Activated T-helper 9 cell treated with anti-CD3 and anti-CD28 coated beads, Interleukin-2, amount 50 U/mL, for 16 hours (primary cell): ENCODE results near the gene GRIFIN.
A peak's percentile ranks its signal among the peaks of the same experiment; 100 is the strongest.

Source experiments
- DNase-seq: peaks from one replicate; pipeline ENCODE4 v3.0.0-alpha.2; 2020; ENCODE audit warnings: low read depth

GRIFIN gene, protein sequence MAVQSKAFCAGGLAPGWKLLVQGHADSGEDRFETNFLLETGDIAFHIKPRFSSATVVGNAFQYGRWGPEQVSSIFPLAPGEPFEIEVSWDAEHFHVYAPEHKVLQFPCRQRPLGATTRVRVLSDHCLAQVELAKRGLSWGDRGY

DNA sequence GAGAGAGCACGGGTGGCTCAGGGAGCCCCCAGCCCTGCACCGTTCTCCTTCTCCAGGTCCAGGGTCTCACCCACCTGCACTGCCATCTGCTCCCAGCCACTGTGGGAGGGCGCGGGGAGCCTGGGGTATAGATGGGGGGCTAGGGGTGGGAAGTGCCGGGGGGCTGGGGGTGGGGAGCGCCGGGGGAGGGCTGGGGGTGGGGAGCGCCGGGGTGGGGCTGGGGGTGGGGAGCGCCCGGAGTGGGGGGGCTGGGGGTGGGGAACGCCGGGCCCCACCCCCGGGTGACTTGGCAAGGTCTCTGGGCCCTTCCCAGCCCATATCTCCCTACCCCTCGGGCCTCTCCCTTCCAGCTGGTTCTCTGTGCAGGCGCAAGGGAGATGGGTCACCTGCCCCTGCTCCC is at the start of gene GRIFIN:
Gene GRIFIN (minus strand): TSS at position 101 of the 400 bp plus-strand sequence. CDS start 15 bp downstream, at position 86.
- no peak for DNase-seq

DNA sequence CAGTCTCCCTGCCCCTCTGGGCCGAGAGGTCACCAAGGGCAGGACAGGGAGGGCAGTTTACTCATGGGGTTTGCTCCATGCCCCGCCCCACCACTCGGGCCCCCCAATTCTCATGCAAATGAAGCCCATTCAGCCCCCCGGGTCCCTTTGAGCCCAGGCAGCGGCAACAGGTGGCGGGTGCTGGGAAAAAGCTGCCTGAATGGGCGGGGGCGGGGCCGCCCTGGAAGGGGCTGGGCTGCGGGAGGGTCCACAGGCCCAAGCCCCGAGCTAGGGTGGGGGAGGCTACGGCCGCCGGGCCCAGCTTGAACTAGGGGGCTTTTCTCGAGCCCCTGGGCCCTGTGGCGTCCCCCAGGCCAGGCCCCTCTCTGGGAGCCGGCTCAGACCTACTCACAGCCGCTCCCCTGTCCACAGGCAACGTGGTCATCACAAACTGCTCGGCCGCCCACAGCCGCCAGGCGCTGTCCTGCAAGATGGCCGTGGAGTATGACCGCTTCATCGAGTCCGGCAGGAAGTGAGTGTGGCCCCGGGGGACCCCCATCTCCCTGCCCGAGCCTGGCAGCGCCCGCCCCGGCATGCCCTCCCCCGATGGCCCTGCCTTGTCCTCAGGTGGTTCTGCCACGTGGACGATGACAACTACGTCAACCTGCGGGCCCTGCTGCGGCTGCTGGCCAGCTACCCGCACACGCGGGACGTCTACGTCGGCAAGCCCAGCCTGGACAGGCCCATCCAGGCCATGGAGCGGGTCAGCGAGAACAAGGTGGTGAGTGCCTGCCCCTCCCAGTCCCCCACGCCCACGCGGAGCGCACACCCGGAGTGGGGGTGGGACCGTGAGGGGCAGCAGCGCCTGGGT is 48.8 kb upstream of the GRIFIN start:
- no peak for DNase-seq

GRCh38 chr7:2523941-2524807 is 48.0 kb upstream of the GRIFIN start:
- no peak for DNase-seq

DNA sequence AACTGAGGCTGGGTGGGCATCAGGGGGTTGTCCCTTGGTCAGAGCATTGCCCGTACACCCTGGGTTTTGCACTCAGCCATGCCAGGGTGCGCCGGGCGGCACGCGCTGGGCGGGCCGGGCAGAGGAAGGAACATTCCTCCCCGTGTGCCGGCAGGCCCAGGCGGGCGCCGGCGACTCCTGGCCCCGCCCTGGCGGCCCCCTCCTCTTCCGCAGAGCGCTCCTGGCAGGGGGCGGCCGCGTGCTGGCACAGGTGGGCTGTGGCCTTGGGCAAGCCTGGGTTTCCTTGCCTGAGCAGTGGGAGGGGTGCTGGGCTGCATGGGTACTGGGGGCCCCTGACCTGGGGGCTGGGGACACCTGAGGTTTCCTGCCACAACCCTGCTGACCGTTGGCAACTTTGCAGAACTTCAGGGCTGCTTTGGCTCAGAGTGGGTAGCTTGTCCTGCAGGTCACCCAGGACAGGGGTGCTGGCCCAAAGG is 47.3 kb upstream of the GRIFIN start:
- no peak for DNase-seq

DNA sequence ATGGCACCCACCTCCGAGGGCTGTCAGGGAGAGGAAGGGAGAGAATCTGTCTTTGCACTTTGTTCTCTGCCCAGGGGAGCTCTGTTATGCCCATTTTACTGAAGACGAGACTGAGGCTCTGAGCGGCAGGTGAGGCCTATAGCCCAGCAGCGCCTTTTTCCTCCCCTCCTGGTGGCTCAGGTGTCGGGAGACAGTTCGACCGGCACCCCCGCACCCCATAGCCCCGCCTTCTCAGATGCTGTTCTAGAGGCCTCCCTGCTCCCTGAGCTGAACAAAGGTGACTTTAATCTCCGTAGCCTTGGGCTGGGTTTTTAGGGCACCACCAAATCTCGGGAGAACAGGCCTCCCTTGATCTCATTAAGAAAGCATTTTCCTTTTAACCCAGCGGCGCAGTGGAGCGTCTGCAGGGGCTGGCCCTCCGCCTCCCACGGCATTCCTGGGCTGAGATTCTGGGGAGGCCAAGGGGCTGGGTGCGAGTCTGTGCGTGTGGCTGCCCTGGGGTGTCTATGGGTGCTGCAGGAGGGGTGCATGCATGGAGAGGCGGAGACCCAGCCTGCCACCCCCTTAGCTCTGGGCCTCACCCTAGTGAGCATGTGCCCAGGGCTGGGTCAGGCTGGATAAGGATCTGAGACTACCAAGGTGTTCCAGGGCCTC is 46.7 kb upstream of the GRIFIN start:
- no peak for DNase-seq

DNA sequence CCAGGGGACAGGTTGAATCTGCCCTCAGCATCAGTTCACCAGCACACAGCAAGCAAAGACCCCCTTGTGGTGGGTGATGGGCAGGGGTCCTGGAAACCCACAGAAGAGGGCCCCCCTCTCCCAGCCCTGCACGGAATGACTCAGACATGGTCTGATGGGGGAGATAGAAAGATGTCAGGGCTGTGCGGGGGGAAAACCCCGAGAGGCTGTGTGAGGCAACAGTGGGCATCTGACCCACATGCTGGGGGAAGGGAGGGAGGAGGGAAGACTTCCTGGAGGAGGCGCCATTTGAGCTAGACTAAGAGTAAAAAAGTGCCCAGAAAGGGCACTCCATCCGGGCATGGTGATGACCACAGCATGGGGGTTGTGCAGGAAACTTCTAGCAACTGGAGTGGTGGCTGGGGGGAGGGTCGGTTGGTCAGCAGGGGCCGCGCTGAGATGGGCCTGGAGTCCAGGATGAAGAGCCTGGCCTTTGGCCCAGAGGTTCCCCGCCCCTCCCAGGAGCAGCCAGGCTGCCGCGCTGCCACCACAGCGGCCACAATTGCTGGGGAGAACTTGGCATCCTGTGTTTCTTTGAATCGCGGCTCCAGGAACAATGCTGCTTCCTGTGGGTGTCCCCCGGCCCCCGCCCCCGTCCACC is 45.9 kb upstream of the GRIFIN start:
- peak; percentile 61 for DNase-seq

DNA sequence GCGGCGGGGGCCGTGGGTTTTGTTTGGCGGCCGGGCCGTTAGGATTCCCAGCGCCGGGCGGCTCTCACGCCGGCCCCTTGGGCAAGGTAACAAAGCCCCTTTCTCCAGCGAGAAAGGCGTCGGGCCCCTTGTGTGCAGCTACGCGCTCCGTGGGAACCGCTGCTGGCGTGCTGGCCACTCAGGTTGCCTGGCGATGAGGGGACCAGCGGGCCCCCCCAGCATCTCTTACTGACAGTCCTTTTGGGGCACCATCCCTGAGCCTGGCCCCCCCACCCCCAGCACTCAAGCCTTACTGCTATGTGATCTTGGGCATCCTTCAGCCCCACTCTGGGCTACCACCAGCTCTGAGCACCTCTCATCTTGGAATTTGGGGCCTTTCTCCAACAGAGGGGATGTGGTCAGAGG is 45.1 kb upstream of the GRIFIN start:
- no peak for DNase-seq

- DNase-seq = no peak
Measured at GRCh38 chr7:2520761-2521290, 44.6 kb upstream of the GRIFIN start.

DNA sequence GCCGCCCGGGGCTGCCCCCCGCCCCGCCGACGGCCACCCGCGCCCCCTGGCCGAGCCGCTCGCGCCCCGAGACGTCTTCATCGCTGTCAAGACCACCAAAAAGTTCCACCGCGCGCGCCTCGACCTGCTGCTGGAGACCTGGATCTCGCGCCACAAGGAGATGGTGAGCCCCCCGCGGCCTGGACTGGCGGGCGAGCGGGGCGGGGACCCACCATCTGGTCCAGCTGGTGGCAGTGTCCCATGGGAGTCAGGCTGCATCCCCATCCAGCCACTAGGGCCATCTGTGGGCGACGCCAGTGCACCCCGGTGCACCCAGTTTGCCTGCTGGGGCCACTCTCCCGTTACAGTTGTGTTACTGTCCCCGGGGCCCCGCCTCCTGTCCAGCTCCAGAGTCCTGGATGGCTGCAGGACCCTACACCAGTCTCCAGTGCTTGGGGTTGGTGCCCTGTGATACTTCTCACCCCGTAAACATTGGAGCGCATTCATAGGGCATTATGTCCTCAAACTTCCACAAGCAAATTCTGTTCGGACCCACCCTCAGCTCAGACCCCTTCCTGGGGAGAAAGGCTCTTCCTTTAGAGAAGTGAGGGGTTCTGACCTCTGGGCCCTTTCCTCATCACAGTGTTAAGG is 44.0 kb upstream of the GRIFIN start:
- DNase-seq = no peak

DNA sequence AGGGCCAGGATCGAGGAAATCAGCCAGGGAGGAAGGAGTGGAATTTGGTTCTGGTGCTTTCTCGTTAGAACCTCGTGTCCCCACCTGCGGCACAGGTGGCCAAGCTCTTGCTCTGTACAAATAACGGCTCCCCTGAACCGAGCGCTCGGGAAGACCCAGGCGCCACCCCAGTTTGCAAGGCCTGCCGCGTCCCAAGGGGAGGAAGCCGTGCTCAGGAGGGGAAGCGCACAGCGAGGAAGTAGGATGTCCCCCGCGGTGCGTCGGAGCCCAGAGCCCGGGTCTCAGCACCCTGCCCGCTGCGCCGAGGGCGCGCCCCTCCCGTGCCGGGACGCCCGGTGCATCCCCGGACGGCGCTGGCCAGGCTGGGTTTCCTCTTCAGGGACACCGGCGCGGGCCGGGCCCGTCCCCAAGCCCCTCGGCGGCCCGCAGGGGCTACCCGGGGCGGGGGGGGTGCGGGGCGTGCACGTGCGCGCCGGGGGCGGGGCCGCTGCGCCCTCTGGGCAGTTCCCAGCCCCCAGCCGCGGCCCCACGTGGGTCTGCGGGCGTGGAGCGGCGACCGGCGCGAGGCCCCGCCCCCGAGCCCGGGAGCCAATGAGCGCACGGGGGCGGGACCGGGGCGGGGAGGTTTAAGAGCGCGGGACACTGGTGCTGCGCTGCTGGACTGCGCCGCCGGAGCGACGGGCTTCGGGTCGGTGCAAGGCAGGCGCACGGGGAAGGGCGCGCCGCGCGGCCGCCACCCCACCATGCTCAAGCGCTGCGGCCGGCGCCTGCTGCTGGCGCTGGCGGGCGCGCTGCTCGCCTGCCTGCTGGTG is 43.1 kb upstream of the GRIFIN start, which contains the start of gene LFNG:
Gene LFNG (plus strand): TSS at position 656 of the 812 bp plus-strand sequence. CDS start 88 bp downstream, at position 744.
- peak; percentile 79 for DNase-seq

- no peak for DNase-seq
Measured at GRCh38 chr7:2518737-2519118, 42.5 kb upstream of the GRIFIN start.

- DNase-seq = no peak
Measured at GRCh38 chr7:2517678-2518507, 41.7 kb upstream of the GRIFIN start.

GRCh38 chr7:2517026-2517425 is 40.8 kb upstream of the GRIFIN start:
- DNase-seq = no peak

DNA sequence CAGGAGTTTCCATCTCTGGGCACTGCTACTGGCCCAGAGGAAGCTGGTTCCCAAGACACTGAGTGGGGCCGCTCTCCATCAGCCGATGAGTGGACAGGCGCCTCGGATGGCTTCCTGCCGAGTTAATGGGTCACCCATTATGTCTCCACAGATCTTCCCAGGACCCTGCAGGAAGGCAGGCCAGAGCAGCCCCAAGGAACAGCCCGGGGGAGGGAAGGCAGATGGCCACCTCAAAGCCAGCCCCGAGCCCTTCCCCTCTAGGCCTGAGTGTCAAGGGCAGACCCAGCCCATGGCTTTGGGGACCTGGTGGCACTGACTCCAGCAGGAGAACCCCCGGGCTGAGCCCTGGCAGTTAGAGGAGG is 40.0 kb upstream of the GRIFIN start:
- no peak for DNase-seq

DNA sequence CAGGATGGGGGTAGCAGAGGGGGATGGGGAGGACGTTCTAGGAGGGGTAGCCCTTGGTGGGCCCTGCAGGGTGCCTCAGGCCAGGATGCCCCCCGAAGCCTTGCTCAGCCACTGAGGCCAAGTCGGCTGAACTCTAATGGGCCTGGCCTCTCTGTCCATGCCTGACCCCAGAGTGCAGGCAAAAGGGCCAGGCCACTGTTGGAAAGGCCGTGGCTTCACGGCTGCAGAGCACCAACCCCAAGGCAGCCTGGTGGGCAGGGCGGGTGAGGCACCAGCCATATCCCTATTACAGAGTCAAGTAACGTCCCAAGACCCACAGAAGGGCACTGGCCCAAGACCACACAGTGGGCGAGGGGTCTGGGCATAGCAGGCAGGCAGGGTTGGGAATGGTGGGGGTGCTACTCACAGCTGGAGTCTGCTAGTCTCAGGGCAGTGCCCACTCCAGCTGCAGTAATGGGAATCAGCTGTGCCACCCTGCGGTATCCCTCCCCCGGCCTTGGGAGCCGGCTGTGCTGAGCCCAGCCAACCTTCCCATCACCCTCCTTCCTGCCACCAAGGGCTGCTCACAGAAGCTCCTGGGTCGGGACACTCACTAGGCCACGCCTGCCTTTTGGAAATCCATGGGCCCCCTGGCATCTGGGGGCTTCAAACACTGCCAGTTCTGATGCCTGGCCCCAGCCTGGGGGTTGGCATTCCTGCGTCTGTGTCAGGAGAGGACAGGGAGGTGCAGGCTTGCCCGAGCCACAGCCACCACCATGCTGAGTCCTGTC is 39.4 kb upstream of the GRIFIN start:
- DNase-seq = no peak

- DNase-seq = no peak
Measured at GRCh38 chr7:2514473-2515423, 38.5 kb upstream of the GRIFIN start.

GRCh38 chr7:2513702-2514101 is 37.5 kb upstream of the GRIFIN start:
- no peak for DNase-seq
